HL-60/S4 treated with phorbol 12-myristate 13-acetate at 8.2 ng/mL for 4 days and 3 days (cell line): Measurements from ENCODE around the gene GRM4.
"Not testable (repeated sequence)": the region's sequence is repeated elsewhere in the genome, so short reads cannot be mapped to it uniquely, and the experiment has no call there.

ENCODE experiments used
- in situ Hi-C: fragments of 300-500 bp; cut with MboI; formaldehyde crosslinking; loops from 2 replicates; pipeline ENCODE4 v1.15.0; 2022; ENCODE audit warnings: low sequenced_read_pairs

Gene GRM4

DNA sequence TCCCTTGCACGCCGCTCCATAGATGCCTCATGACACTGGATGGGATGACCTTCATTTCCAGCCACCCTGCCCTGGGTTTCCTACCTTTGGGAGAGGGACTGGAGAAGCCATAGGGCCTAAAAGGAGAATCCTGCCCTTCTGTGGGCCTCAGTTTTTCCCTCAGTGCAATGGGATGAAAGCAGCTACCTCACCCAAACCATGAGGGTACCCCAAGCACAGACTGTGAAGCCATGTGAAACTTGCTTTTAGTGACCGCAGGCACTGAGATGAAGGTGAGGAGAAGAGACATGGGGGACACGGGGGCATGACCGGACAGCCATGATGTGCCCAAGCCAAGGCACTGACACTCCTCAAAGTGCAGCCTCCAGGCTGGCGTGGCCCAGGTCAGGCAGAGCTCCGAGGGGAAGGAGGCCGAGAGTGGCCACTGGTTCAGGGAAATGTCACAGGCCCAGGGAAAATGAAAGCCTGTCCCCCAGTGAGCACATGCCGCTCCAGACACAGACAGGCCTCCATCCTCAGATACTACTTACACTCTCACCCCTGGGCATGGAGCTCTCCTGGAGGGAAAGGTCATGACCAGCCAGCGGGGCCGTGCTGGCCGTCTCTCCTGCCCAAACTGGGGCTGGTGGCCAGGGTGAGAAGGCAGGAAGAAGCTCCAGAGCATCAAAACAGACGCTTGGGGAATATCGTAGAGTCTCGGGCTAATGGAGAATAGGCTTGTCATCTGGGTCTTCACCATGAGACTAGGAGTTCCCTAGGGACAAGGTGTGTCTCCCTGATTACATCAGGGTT, 116.2 kb downstream of the GRM4 start:
- in situ Hi-C loops, result loop anchor here (25.0 kb wide), 1 partner anchor 267 kb away; no protein-coding TSS in a partner anchor

DNA sequence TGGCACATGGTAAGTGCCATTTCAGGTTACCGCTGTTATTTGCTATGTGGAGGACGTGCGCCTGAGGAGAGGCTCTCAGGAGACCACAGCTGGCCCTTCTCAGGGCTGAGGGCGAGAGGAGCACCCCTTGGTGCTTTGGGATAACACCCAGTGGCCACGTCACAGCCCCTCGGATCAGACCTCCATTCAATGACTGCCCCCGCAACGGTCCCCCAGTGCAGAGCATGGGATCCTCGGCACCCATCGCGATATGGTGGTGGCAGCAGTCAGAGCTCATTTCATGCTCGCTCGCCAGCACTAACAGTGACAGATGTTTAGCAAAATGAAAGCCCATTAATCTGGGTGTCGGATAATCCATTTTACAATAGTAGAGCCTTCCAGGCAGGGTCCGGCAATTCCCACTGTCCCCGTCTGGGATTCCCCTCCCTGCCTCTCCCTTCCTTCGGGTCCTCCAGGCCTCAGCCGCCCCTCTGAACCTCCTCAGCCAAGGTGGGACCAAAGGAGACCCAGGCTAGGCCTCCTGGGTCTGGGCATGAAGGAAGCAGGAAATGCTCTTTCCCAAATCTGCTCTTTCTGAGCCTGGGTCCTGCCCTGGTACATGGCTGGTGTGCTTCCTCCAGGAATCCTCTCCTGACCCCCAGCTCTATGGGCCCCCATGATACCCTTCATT, 117.1 kb downstream of the GRM4 start:
- in situ Hi-C loops, result loop anchor here (25.0 kb wide), 1 partner anchor 267 kb away; no protein-coding TSS in a partner anchor

DNA sequence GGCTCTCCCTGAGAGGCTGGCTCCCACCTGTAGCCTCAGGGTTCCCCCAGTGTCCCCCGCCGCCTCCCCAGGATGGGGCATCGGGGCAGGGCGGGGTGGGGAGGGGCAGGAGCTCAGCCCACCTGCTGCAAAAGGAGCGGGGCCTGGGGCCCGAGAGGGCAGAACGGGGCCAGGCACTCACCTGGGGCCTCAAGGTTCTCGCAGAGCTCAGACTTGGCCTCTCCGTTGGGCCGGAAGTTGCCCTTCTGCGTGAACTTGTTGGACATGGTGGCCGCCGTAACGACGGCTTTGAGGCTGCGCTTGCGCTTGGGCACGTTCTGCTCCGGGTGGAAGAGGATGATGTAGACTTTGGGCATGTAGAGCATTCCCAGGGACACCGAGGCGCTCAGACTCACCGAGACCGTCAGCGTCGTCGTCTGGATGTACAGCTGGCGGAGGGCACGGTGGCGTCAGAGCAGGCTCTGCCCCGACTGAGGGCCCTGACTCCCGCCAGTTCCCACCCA, 117.9 kb downstream of the GRM4 start:
- in situ Hi-C loops, result loop anchor here (25.0 kb wide), 1 partner anchor 266 kb away; no protein-coding TSS in a partner anchor

DNA sequence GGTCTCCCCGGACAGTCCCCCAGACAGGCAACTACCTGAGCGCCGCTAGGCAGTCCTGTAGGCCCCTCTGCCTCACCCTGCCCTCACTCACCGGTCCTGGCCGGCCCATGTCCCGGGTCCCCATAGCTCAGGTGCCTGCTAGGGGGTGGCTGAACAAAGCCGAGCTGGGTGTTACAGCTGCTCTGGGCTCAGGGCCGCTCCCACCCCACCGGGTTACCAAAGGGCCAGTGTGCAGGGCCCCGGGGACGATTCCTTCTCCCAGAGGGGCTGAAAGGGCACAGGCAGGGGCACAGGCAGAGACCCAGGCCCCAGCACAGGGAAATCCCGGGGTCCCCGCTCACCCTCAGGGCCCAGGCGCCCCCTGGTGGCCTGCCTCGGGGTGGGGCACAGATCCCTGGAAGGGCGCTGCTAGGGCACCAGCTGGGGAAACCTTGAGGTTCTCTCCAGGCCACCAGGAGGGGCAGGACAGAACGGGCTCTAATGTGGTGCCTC, 118.4 kb downstream of the GRM4 start:
- in situ Hi-C loops, result loop anchor here (25.0 kb wide), 1 partner anchor 265 kb away; no protein-coding TSS in a partner anchor

DNA sequence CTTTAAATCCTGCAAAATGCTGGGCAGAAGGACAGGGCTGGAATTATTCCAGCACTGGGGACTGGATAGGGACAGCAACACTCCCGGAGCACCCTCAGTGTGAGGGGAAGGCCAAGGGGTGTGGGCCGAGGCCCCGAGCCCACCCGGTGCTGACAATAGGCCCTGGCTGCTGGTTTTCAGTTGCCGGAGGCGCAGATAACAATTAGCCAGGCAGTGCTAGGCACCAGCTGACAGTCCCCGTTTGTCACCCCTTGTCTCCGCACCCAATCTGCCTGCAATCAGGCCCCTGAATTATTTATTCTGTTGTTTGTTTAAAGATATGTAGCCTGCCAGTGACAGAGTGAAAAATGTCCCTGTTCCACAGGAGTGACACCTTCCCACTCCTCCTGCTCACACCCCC, 120.0 kb downstream of the GRM4 start:
- in situ Hi-C loops, result loop anchor here (25.0 kb wide), 1 partner anchor 264 kb away; no protein-coding TSS in a partner anchor

DNA sequence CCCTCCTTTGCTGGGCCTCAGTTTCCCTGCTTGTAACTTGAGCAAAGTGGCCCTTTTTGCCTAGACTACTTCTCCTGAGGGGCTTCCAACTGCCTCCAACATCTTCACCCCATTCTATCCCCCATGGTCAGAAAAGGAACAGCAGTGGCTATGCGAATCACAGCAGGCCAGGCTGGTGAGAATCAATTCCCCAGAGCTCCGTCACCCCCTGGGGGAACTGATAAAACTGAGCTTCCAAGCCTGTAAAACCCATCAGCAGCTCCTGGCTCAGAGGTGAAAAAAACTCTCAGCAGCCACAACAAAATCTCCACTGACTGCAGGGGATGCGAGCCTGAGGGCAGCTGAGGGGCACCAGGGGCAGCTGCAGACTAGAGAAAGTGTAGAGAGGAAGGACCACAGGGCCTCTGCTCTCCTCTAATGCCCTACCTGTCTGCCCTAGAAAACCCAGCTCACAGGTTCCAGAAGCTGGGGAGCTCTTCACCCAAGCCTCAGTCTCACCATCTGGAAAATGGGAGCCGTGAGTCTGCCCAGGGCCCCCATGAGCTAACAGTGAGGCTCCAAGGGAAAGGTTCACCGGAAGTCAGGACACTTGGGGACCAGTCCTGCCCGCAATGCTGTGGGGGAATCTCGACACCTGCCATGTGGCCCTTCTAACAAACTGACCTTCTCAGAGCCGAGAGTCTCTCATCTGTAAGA, 120.6 kb downstream of the GRM4 start:
- in situ Hi-C loops, result loop anchor here (25.0 kb wide), 1 partner anchor 263 kb away; no protein-coding TSS in a partner anchor

DNA sequence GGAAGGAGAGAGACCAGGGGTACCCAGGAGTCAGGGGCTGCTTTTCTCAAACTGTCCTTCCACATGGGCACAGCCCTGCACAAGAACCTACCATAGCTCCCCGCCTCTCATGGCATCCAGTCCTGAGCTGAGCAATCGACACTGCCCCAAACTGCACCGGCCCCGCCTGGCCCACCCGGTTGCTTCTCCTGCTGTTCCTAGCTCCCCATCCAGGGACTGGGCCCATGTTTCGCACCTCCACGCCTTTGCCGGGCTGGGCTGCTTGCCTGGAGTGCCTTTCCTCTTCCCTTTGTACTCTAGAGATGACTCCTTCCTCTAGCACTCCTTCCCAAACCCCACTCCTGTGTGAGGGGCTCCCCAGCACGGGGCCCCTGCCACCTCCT, 123.0 kb downstream of the GRM4 start:
- in situ Hi-C loops, result no loop called here

DNA sequence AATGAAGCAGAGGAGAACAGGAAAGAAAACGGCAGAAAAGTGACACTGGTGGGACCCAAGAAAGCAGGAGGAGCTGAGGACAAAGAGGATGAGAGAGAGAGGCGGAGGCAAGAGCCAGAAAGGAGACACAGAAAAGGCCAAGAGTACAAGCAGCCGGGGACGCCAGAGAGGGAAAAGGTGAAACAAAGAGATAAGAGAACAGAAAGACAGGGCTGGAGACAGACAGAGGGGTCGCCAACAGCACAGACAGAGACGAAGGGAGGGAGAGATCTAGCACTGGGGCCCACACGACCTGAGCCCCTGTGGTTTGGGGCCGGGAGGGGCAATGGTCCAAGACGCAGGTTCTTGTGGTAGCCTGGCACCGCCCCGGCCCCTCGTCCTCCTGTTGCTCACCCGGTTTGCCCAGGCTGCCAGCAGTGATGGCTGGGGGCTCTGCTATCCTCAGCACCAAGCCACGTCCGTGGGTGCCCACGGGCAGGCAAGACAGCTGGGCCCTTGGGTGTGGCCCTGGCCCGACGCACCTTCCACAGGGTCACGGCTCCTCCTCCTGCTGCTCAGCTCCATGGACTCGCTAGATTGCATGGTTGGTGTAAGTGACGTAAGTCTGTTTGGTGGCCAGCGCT, 123.5 kb downstream of the GRM4 start:
- in situ Hi-C loops, result no loop called here

DNA sequence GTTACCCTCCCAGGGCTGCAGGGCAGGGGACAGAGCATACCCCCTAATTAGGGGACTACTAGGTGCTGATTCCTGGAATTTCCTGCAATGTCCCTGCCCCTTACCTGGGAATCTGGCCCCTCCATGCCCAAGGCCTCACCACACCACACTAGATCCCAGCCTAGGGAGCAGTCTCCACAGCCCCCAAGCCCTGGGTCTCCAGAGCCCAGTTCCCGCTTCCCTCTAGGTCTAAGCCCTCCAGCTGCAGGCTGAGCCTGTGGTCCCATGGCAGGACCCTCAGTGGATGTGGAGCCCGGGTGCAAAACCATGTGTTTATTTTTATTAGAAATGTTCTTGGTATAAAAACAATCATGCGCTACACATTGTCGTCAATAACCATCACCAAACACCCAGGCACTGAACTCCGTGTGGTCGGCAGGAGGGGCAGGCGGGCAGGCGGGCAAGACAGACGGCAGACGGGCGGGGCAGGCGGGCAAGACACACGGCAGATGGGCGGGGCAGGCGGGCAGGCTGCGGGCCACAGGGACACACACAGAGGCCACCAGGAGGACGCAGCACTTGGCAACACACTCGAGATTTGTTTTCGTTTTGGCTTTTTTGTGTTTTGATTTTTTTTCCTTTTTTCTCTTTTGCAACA, 124.2 kb downstream of the GRM4 start:
- in situ Hi-C loops, result no loop called here

DNA sequence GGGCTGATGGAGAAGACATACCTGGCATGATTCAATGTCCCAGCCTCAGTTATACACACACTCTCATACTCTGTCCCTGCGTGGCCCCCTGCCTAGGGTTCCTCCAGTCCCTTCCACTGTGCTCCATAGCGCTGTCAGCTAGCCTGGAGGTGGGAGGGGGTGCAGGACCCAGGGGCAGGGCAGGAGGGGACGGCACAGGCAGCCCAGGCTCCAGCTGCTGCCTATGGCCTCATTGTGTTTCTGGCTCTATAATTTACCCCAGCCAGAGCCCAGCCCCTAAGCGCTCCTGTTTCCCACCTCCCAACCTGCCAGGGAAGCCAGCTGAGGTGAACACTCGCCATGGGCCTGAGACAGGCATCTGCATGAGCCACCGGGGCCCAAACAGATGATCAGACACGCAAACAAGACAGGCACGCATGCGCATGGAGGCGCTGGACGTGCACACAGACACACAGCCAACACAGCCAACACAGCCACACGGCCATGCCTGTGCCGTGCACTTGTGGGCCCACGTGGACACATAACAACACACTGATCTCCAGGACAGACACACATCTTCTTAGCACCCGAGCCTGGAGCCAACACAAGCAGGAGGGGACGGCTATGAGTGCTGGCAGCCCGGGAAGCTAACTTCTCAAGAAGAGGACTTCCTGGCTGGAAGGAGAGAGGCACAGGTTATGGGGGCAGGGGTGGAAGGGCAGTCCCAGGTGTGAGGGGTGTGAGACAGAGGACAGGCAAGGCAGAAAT, 124.9 kb downstream of the GRM4 start:
- in situ Hi-C loops, result no loop called here

DNA sequence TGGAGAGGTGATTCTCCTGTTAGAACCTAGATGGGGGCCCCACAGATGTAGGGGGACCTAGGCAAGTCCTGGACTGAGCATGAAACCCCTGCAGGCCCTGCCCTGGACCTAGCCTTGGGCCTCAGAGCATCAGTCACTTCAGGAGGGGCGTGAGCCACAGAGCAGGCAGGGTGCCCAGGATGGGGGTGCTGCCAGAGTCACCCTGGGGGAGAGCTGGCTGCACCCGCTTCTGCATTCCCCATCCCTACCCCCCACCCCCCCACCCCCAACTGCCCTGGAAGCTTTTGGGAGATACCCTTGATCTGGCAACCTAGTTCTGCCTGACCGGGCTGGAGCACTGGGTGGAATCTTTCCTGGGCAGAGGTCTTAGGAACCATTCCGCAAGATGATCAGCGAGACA, 125.6 kb downstream of the GRM4 start:
- in situ Hi-C loops, result no loop called here

DNA sequence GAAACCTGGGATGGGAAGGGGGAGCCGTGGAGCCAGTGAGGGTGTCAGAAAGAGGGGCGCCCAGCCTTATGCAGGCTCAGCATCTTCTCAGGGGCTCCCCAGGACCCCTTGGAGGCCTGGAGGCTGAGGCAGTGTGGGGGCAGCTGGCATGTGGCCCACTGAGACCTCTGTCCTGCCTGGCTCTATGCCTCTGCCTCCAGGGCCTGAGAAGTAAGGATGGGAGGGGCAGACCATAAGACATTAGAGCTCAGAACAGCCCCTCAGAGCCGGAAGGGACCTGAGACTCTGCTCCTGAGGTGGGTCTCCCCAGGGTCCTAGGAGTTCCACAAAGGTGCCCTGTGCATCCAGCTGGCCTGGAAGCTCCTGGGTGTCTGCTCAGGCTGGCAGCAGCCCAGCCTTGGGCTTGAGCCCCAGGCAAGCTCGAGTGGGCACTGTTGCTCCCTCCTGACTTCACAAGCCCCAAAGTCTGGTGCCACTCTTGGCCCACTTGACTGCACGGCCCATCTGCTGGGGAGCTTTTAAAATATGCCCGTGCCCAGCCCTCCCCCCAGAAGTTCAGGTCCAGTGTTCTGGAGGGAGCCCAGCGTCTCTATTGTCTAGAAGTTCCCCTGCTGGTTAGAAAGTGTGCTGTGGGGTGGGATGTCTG, 126.8 kb downstream of the GRM4 start:
- in situ Hi-C loops, result no loop called here

DNA sequence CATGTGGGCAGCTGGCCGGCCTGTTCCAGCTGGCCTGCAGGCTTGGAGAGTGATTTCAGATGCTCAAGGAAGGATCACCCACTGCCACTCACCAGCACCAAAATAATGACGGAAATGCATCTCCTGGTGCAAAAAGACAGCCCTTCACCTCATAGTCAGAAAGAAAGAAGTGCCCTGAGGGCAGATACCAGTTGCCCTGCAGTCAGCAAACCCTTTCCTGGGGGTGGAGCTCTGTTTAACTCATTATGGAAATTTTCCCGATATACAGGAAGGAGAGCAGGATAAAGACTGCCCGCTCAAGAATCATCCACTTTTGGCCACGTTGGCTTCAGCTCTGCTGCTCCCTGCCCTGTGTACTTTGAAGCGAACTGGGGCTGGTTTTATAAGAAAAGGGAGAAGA, 127.9 kb downstream of the GRM4 start:
- in situ Hi-C loops, result no loop called here

DNA sequence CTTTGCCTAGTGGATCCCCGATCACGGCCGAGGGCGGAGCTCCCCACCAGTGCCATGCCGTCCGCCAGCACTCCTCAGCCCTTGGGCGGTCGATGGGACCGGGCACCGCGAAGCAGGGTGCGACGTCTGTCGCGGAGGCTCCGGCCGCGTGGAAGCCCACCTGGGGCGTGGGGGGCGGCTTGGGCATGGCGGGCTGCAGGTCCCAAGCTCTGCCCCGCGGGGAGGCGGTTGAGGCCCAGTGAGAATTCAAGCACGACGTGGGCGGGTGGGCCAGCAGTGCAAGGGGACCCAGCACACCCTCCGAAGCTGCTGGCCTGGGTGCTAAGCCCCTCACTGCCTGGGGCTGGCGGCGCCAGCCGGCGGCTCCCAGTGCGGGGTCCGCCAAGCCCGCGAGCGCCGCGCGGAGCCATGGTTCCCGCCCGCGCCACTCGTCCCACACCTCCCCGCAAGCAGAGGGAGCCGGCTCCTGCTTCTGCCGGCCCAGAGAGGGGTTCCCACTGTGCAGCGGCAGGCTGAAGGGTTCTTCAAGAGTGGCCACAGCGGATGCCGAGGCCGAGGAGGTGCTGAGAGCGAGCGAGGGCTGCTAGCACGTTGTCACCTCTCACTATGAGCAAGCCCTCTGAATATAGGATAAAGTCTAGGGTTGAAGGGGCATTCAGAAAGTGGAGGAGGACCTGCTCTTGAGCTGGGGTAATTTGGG, 128.6 kb downstream of the GRM4 start:
- in situ Hi-C loops, result no loop called here

DNA sequence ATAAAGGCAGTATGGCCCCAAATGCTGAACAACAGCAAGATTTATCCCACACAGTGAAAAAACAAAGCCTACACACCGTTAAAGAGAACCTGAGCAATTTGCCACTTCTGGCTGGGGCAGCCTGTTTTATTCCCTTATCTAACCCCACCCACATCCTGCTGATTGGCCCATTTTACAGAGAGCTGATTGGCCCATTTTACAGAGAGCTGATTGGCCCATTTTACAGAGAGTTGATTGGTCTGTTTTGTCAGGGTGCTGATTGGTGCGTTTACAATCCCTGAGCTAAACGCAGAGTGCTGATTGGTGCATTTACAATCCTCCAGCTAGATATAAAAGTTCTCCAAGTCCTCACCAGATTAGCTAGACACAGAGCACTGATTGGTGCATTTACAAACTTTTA, 129.3 kb downstream of the GRM4 start:
- in situ Hi-C loops, result not testable (repeated sequence)

DNA sequence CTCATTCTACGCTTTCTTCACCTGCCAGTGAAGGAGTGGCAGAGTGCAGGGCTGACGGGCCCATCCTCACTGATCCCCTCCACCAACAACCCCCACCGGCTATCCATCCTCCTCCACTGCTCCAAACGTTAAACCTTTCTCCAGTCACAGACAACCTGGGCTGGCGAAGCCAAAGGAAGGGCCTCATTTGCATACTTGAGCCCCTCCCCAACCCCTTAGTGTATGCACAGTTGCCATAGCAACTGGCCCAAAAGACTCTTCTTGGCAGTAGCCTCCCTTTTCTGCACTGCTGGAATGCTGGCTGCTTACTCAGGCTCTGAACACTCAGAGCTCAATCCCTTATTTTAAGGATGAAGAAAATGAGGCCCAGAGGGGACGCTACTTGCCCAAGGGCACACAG, 130.3 kb downstream of the GRM4 start:
- in situ Hi-C loops, result no loop called here

DNA sequence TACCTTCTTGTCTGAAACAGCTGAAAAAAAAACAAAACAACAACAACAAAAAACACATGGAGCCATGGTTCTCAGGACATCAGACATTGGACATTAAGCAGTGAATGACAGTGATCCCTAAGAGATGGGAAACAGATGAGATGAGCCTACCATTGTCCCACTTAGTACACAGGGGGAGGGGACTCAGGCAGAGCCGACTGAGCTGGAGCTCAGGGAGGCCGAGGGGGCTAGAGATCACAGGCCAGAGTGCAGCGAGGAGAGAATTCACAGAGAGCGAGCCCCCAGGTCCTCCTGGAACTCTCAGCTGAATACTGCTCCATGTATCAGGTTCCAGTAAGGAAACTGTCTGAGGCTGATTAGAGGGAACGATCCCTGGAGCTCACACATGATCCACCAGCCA, 134.6 kb downstream of the GRM4 start:
- in situ Hi-C loops, result no loop called here

DNA sequence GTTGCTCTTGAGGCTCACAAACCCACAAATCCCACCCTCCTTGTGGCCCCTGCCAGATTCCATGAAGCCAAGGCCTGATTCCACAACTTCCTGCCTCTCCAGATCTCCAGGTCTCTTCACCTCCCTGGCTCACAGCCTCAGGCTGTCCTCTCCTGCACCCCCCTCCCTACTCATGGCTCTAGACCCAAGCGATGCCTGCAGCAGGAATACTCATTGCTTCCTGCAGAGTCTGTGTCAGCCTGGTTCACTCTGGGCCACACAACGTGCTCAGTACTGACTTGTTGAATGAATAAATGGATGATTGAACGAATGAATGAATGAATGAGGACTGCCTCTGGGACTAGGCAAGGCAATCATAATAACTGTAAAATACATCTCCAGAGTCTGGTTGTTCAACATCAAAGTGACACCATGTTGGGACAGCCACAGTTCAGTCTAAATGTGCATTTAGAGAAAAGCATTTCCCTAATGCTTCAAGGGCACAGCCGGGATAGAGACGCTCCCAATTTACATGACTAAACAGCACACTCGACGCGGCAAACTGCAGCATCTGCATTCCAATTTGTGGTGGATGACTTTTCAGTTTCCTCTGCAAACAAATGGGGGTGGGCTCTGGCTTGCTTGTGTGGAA, 139.9 kb downstream of the GRM4 start:
- in situ Hi-C loops, result no loop called here
